Activated CD8-positive, alpha-beta memory T cell treated with anti-CD3 and anti-CD28 coated beads, Interleukin-2, amount 50 U/mL, for 24 hours (primary cell): ENCODE data around the gene TTI1.
"Not testable (repeated sequence)": the region's sequence is repeated elsewhere in the genome, so short reads cannot be mapped to it uniquely, and the experiment has no call there.

Source experiments
- DNase-seq: peaks from one replicate; pipeline ENCODE4 v3.0.0-alpha.2; 2020; ENCODE audit errors: extremely low read depth

TTI1 gene

DNA sequence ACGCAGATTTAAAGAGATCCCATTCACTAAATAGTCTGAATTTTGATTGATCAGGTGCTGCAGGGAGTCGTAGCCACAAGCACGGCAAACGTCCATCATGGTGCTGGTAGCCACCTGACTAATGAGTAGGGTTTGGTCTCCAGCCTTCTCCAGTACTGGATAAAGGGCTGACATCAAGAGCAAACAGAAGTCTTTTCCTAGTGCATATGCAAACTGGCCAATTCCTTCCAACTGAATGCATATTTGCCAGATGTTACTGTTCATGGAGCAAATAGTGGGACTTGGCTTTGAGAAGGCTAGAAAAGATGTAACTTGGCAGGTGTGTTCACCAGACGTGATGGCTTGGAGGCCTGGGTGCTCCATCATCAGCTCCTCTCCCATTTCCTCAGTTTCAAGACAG, 21.6 kb downstream of the TTI1 start:
- no peak for DNase-seq

DNA sequence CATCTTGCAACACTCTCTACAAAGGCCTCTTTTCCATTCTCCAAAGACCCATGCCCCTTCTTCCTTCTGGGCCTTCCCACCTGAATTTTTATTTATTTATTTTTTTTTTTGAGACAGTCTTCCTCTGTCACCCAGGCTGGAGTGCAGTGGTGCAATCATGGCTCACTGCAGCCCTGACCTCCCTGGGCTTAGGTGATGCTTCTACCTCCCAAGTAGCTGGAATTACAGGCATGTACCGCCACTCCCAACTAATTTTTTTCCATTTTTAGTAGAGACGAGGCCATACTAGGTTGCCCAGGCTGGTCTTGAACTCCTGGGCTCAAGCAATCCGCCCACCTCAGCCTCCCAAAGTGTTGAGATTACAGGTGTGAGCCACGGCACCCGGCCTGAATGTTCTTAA, 23.8 kb downstream of the TTI1 start:
- DNase-seq = not testable (repeated sequence)

DNA sequence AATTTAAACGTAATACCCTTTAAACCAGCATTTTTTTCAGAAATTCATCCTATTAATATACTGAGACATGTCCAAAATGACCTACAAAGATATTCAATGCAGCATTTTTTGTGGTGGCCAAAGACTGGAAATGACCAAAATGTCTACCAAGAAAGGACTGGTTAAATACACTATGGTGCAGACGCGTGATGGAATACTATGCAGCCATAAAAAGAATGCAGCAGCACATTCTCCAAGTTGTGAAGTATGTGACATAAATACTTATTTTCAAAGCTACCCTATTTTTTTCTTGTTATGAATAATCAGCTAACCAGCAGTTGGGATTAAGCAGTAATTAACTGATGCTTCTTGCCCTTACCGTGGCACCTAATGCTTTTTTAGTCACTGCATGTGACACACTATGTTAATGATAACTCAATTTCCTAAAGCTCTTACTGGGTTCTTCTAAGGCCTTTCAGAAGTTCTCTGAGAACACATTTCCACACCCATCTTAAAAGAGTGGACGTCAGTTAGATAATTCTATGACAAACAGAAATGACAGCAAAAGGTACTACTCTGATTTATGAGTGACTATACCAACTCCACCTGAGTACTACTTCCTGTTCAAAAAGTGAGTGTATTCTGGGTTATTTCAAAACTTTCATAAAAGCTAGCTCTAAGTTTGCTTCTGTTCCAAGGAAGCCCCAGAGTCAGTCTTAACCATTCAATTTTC, 24.9 kb downstream of the TTI1 start:
- no peak for DNase-seq

DNA sequence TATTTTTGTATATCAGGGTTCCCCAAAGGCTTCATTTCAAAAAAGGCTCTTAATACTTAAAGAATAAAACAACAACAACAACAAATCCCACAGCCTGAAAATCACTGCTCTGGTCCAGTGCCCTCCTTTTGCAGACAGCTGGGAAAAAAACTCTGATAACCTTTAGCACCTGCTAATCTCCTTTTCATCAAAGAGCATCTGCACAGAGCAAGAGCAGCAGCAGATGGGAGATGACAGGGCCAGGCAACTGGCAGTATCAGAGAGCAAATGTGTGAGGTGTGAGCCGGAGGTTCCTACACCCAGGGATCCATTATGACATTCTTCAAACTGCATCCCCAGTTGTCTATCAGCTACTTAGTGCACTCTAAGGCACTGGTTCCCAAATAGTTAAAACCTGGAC, 25.7 kb downstream of the TTI1 start:
- DNase-seq = no peak

DNA sequence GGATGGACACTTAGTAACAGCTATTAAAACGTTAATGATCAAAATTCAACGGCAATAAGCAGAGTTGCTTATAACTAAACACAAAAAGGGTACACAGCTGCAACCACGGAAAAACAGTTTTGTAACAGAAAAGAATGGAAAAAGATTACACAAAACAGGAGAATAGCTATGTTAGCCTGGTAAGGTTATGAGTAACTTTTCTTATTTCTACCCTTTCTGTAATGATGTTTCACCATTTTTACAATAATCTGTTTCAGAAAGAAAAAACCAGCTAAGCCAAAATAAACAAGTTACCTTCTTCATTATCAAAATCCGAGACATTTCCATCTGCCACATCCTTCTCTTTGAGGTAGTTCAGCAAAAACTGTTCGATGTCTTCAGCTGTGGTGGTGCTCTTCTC, 27.4 kb downstream of the TTI1 start:
- no peak for DNase-seq

DNA sequence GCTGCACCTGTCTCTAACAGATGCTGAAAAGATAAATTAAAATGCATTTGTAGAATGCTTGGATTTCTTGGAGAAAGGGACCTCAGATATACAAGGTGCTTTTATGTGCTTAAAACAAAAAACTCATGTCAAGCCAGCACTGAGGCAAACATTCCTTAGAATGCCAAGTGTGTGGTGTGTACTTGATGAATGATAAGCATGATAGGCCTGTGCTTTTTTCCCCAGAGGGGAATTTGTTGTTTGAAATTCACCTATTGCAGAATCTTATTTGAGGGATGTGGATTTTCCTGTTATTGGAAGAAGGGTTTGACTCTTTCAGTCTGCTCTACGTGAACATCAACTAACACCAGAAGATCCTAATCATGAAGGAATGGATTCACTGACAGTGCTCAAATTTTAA, 28.8 kb downstream of the TTI1 start:
- no peak for DNase-seq

DNA sequence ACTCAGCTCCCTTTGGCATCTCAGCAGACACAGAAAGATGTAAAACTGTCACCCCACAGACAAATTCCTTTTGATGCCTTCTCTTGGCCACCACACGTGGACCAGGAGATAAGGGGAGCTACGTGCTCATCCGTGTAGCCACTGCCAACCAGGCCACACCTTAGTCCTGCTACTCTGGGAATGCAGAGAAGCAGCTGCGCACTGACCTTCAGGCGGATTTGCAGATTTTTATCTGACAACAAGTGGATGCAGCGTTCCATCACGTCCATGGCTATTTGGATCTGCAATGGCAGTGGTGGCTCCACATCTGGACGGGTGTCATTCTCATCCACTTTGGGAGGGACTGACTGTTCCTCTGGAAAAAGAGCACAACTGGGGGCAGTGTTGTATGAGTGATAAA, 30.8 kb downstream of the TTI1 start:
- no peak for DNase-seq

DNA sequence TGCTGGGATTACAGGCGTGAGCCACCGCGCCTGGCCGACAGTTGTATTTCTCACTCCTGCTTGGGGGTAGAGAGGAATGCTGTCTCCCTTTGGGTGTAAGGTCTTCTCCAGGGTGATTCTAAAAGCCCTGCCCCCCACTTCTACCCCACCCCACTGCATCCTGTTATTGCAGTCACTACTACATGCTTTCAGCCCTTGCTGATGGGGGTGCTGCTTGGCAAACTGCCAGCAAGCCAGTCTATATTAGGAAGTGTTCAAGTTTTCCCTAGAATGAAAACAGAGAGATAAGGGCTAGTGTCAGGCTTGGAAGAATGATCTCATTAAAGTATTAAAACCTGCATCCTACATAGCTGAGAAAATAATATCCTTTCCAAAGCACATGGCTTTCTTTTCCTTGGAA, 31.3 kb downstream of the TTI1 start:
- no peak for DNase-seq

DNA sequence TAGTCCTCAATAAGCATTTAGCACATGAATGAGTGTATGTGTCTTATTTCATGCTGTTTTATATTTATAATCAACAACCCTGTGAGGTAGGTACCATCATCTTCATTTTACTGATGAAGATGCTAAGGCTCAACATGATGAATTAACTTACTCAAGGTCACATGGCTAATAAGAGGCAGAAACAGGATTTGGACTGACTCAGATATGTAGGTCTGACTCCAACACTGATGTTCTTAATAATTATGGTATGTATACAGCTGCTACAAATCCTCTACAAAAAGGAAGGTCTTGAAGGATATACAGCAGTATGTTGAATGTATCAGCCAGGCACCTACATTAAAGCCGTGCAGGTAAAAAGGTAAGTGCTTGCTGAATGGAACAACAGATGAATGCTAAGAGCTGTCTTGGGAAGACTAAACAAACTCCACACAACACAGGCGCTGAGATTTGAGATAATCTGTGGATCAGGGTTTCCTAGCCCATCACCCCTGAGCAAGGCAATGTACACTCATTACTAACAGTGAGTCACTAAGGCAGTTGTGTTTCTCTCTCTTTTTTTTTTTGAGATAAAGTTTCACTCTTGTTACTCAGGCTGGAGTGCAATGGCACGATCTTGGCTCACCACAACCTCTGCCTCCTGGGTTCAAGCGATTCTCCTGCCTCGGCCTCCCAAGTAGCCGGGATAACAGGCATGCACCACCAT, 31.9 kb downstream of the TTI1 start:
- no peak for DNase-seq

DNA sequence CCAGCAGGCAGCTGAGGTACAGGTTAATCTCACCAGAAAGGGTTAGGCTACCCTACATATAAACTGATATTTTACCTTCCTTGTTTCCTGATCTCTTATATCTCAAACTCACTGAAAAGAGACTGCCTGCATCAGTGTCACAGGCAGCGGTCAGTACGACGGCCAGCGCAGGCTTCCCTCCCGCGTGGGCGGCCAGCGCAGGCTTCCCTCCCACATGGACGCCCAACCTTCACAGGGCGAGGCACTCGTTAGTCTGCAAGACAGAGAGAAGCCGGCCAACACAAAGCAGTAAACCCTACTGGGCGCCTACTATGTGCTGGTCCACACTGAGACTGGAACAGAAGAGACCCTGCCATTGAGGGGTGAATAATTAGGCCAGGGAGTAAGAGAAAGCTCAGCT, 33.0 kb downstream of the TTI1 start:
- no peak for DNase-seq

DNA sequence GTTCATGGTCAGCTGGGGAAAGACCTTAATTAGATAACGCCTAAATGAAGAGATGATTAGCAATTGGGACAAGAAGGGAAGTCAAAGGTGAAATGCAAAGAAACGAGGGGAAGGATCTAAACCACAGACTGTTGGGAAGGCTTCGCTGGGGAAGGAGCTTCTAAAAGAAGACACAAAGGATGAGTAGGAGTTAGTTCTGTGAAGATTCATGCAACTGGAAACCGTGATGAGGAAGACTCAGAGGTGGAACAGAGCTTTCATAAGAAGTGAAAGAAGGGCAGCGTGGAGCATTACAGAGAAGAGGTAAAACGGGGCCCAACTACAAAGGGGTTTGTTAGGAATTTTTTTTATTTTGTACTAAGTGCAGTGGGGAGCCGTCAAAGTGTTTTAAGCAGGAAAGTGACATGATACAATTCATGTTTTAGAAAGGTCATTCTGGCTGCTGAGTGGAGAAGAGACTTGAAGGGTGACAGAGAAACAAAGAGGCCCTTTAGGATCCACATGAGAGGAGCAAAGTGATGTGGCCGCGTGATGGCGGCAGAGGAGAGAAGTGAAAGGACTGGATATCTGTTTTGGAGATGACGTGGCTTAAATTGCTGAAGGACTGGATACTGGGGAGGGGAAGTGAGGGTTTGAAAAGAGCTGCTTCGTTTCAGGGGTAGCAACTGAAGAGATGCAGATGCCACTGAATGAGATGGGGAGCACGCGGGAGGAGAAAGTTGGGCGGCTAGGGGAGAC, 33.6 kb downstream of the TTI1 start:
- no peak for DNase-seq

DNA sequence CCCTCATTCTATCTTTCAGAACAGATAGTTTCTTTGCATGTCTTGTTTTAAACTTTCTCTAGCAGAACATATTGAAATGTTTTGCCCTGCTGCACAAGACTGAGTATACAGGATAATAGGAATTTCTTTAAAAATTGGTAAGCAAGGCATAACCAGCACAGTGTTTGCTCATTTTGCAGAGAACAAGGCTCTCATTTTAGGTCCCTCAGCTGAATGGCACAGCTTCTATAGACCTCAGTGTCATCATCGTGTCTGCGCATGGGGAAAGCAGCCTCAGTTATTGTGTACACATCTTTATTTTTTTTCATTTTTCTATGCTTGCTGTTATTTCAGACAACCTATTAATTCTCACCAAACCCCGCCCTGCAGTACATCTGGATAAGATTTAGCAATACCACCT, 35.7 kb downstream of the TTI1 start:
- no peak for DNase-seq

DNA sequence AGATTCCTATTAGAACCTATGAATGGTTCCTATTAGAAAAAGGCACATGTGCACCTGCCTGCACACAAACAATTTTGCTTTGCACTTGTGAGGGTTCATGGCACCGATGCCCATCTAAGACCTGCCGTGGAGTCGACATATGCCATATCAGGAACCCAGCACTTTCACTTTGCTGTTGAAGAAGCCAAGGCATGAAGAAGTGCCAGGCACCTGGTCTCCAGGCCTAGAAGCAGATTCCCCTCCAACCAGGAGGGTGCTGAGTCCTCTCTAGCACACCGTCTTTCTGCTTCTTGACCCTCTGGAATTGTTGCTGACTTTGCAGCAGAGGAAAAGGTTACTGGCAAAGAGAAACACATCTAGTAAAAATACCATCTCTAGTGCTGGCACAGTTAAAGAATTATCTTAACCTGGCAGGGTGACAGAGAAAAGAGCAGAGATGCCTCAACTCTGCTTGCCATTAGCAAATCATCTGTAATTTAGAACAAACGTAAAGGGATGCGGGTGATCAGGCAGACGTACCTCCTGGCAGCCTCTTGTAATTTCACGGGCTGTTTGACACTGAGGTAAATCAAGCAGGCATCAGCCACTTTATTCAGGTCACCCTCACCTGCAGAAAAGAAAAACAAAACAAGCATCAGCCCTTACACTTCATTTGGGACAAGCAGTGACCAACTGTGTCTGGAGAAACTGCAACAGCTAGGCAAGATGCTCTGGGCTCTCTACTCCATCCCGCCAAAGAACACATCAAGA, 37.2 kb downstream of the TTI1 start:
- DNase-seq = no peak

DNA sequence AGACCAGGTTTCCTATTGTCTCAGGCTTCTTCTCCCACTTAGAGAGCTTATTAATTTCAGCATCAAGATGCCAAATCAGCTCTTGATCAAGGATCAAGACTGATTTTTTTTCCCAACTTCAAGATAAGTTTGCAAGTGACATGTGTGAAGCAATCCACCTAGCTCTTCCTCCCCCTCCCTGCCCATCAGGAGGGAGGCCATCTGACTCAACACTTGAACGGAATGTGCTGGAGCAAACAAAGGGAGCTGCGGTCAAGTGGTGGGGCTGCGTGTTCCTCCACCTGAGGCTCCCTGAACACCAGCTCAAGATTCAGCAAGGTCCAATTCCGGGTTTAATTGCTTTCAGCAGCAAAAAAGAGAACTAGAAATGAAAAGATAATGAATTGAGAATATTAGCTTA, 38.7 kb downstream of the TTI1 start:
- no peak for DNase-seq

DNA sequence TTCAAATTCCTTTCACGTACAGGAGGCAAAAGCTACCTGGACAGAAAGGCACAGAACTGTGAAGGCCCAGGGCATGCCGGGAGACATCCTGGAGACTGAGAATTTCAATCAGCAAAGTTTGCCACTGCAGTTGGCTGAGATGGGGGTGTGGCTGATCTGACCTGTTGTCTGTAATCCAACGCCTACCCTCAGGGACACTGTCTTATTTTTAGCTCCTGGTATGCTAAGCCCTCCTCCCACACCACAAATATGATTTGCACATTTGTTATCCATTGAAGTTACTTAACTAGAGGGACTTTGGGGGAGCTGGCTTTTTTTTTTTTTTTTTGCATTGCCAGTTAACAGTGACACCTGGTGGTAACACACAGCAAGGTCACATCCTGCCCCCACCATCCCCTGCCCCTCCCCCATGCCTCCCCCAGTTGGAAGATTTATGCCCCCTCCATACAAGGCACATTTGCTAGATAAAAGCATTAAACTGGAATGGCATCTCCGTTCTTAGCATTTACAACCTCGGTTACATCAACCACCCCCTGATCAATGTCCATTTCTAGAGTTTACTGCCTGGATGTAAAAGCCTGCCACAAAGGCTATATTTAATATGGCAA, 40.4 kb downstream of the TTI1 start:
- no peak for DNase-seq

DNA sequence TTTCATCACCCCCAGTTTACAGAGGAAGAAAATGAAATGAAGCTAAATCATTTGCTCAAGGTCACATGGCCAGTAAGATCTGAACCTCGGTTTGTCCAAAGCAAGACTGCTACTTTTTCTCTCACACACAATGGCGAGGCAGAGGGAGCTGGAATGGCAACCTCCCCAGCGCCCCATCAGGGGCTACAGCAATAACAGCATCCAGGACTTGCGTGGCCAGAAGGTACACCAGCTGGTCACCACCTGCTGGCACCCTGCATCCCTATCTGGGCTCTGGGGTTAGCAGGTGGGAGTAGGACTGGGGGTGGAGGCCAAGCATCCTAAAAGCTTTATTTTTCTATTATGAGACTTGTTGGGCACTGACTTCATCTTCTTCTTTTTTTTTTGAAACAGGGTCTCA, 41.3 kb downstream of the TTI1 start:
- DNase-seq = no peak

DNA sequence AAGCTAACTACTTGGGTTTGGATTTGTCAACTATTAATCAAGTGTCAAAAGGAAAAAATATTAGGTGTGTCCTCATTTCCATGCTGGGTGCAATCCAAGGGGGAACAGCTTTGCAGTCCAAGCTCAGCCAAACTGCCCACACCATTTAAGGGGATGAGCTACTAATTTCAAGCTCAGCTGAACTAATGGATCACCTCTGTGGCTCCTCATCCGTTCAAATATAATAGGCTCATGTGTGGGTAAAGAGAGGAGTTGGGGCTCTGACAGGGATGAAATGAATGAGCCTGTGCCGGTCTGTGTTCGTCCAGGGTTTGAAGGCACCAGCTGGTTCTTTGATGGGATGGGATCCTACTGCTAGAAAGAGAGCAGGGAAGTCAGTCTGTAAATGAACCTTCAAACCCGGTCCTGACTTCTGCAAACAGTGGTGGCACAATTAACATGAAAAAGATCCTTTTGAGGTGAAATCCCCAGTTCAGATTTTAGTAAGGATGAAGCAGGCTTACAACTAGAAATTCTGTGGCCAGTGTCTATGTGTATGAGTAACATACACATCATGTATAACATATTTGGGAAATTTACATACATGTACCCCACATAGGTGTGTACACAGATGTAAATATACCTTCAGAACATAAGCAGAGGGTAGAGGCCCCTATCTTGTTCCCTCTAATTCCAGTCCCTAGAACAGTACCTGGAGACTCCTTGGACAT, 41.9 kb downstream of the TTI1 start:
- DNase-seq = no peak

DNA sequence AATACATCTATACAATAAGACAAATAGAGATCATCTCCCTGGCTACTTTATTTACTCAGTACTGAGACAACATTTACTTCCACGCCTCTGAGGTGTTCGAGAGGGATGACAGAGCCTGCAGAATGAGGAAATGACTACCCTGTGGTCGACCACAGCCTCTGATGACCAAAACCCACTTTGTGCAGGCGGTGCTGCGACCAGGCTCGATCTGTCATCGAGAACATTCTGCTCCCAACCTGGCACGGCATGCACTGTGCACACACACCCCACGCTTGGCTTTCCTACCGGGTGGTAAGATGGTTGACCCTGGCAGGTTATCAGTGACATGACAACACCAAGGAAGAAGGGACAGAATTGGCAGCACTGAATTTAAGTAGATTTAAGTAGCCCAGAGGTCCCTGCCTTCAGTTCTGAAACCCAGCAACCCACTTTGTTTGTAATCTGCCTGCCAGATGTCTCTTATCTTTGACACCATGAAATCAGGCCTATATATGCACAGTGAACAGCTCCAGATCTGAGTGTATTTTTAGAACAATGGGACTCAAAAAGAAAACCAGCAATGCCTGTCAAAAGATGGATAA, 42.6 kb downstream of the TTI1 start:
- peak; percentile 38 for DNase-seq

DNA sequence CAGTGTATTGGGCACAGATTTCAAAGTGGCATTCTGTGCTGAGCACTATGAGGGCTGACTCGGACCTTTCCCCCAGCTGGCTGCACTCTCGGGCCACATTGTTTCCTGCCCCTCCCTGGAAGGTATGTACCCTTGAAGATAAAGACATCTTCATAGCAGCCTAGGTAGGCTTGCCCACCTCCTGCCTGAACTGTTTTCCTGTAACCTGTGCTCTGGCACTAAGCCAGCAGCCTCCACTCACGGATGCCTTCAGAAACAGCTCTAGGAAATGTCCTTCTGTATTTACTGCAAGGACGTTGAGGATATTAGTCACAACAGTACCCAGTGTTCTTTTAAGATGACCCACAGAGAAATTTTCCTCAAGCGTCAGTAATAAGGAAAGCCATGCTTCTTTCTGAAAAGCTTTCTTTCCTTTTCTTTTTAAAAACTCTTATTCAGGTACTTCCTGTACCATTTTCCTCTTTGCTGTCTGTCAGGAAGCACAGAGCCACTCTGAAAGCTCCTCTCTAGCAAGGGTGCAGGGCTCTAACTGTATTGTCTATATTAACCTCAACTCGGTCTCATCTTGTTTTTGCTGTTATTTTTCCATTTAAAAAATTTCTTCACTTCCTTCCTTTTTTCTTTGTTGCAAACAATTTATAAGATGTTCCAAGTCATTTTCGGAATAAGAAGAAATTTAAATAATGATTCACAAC, 43.5 kb downstream of the TTI1 start:
- DNase-seq = no peak

DNA sequence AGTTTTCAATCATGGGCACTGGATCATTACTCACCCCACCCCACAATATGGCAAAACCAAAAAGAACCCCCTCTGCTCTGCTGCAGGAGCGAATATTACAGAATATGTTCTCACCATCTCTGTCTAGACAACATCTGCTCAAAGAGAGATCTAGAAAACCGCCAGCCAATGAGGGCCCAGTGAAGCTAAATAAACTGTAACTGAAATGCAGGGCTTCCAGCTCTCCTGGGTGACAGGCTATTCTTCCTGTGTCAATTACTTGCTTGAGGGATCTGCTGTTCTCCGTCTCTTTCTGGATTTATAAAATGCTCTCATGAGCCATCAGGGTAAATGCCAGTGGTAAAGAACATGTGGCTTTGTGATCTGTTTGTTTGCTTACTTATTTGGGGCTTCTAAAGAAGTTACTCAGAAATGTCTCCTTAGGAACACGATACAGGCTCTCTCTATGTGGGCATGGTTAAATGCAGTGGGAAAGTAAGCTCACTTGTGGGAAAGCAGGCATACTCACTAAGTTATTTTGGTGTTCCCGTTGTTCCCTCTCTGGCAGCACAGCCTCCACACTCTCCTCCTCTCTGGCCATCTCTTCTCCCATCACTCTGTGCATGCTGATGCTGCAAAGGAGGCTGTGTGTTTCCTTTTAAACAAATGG, 44.8 kb downstream of the TTI1 start:
- DNase-seq = no peak
